H9 (cell line): ENCODE measurements around the gene MBOAT2. TPM values are rescaled to one million over a fixed set of nuclear protein-coding genes. Genes with fewer than 3 reads are reported as not detected.
"Not testable (repeated sequence)": the region's sequence is repeated elsewhere in the genome, so short reads cannot be mapped to it uniquely, and the experiment has no call there.

ENCODE experiments used
- DNase-seq: peaks from one replicate; pipeline ENCODE4 v3.0.0-alpha.2; 2017
- H2AFZ ChIP-seq: one replicate; pipeline ENCODE4 v1.6.1; 2013; ENCODE audit warnings: mild to moderate bottlenecking, low read length, control low read depth, moderate library complexity
- H2AK5ac ChIP-seq: 2 replicates; pipeline ENCODE4 v1.6.1; 2013; ENCODE audit warnings: low read length, control low read depth, mixed read lengths; ENCODE audit not compliant: insufficient read length
- H2BK120ac ChIP-seq: one replicate; pipeline ENCODE4 v1.6.1; 2013; ENCODE audit warnings: low read depth, mild to moderate bottlenecking, low read length, control low read depth, inconsistent platforms; ENCODE audit not compliant: poor library complexity, severe bottlenecking
- H2BK12ac ChIP-seq: 2 replicates; pipeline ENCODE4 v1.6.1; 2013; ENCODE audit warnings: low read length, control low read depth, mixed read lengths, low read depth; ENCODE audit not compliant: insufficient read length
- H2BK15ac ChIP-seq: 2 replicates; pipeline ENCODE4 v1.6.1; 2013; ENCODE audit warnings: low read depth, low read length, control low read depth
- H2BK20ac ChIP-seq: one replicate; pipeline ENCODE4 v1.6.1; 2013; ENCODE audit warnings: low read depth, mild to moderate bottlenecking, low read length, control low read depth, inconsistent platforms; ENCODE audit not compliant: poor library complexity, severe bottlenecking
- H2BK5ac ChIP-seq: 2 replicates; pipeline ENCODE4 v1.6.1; 2013; ENCODE audit warnings: low read length, control low read depth, mixed read lengths; ENCODE audit not compliant: insufficient read length
- H3K14ac ChIP-seq: 2 replicates; pipeline ENCODE4 v1.6.1; 2013; ENCODE audit warnings: low read length, control low read depth; ENCODE audit not compliant: insufficient read depth
- H3K18ac ChIP-seq: 2 replicates; pipeline ENCODE4 v1.6.1; 2013; ENCODE audit warnings: low read depth, mild to moderate bottlenecking, mixed read lengths, low read length, control low read depth; ENCODE audit not compliant: insufficient read length
- H3K23ac ChIP-seq: 2 replicates; pipeline ENCODE4 v1.6.1; 2013; ENCODE audit warnings: low read length, control low read depth, mixed read lengths, low read depth; ENCODE audit not compliant: insufficient read length
- H3K23me2 ChIP-seq: 2 replicates; pipeline ENCODE4 v1.6.1; 2013; ENCODE audit warnings: low read depth, mild to moderate bottlenecking, mixed read lengths, low read length, control low read depth; ENCODE audit not compliant: insufficient read length, poor library complexity, severe bottlenecking
- H3K27ac ChIP-seq: 2 replicates; pipeline ENCODE4 v1.5.1; 2013; ENCODE audit warnings: low read length, control low read depth, mixed read lengths, low read depth; ENCODE audit not compliant: insufficient read length
- H3K27me3 ChIP-seq: 2 replicates; pipeline ENCODE4 v1.6.1; 2013; ENCODE audit warnings: low read length, control low read depth, inconsistent platforms; ENCODE audit not compliant: insufficient read depth
- H3K4ac ChIP-seq: 2 replicates; pipeline ENCODE4 v1.6.1; 2013; ENCODE audit warnings: low read depth, mild to moderate bottlenecking, control low read depth, inconsistent platforms, low read length, moderate library complexity
- H3K4me1 ChIP-seq: 2 replicates; pipeline ENCODE4 v1.6.1; 2013; ENCODE audit warnings: low read length, control low read depth, inconsistent platforms; ENCODE audit not compliant: insufficient read depth
- H3K4me2 ChIP-seq: 2 replicates; pipeline ENCODE4 v1.6.1; 2013; ENCODE audit warnings: low read length, control low read depth, mixed read lengths; ENCODE audit not compliant: insufficient read length, insufficient read depth
- H3K56ac ChIP-seq: 2 replicates; pipeline ENCODE4 v1.6.1; 2013; ENCODE audit warnings: low read depth, mild to moderate bottlenecking, mixed read lengths, low read length, control low read depth; ENCODE audit not compliant: insufficient read length
- H3K79me1 ChIP-seq: 2 replicates; pipeline ENCODE4 v1.6.1; 2013; ENCODE audit warnings: low read depth, mild to moderate bottlenecking, moderate library complexity, low read length, control low read depth, inconsistent platforms; ENCODE audit not compliant: insufficient read depth, poor library complexity, severe bottlenecking
- H3K79me2 ChIP-seq: 2 replicates; pipeline ENCODE4 v1.6.1; 2013; ENCODE audit warnings: low read length, control low read depth, inconsistent platforms; ENCODE audit not compliant: insufficient read depth
- H3K9ac ChIP-seq: 2 replicates; pipeline ENCODE4 v1.6.1; 2013; ENCODE audit warnings: low read length, control low read depth, mixed read lengths; ENCODE audit not compliant: insufficient read length; ENCODE audit errors: extremely low read depth
- H3K9me3 ChIP-seq: one replicate; pipeline ENCODE4 v1.6.1; 2013; ENCODE audit warnings: low read depth, low read length, inconsistent platforms; ENCODE audit not compliant: control insufficient read depth
- H3T11ph ChIP-seq: one replicate; pipeline ENCODE4 v1.6.1; 2013; ENCODE audit warnings: mild to moderate bottlenecking, low read length, control low read depth, inconsistent platforms
- H4K20me1 ChIP-seq: one replicate; pipeline ENCODE4 v1.6.1; 2013; ENCODE audit not compliant: control insufficient read depth, insufficient read length, insufficient read depth
- H4K5ac ChIP-seq: 2 replicates; pipeline ENCODE4 v1.6.1; 2013; ENCODE audit warnings: low read depth, mild to moderate bottlenecking, mixed read lengths, low read length, control low read depth; ENCODE audit not compliant: insufficient read length
- H4K8ac ChIP-seq: replicated peaks from 2 replicates; pipeline ENCODE4 v1.6.1; 2013; ENCODE audit warnings: low read length, control low read depth, mixed read lengths, low read depth; ENCODE audit not compliant: insufficient read length
- H4K91ac ChIP-seq: 2 replicates; pipeline ENCODE4 v1.6.1; 2013; ENCODE audit warnings: low read depth, mild to moderate bottlenecking, moderate library complexity, mixed read lengths, low read length, control low read depth; ENCODE audit not compliant: insufficient read length
- H3K27ac Mint-ChIP-seq, 3 experiments: 2 replicates in 2 of 3; 3 replicates in 1 of 3; pipeline ENCODE4 v1.8.0; 2020 to 2021; ENCODE audit warnings: mixed read lengths in 3 of 3, mild to moderate bottlenecking in 1 of 3, moderate library complexity in 1 of 3
- H3K27me3 Mint-ChIP-seq: 2 replicates; pipeline ENCODE4 v1.8.0; 2021; ENCODE audit warnings: low read depth, mild to moderate bottlenecking, moderate library complexity, mixed read lengths
- H3K36me3 Mint-ChIP-seq, 3 experiments: 2 replicates in 2 of 3; 3 replicates in 1 of 3; pipeline ENCODE4 v1.8.0; 2020 to 2021; ENCODE audit warnings: low read depth in 3 of 3, mixed read lengths in 3 of 3; ENCODE audit not compliant: insufficient read depth in 1 of 3
- H3K4me1 Mint-ChIP-seq, 2 experiments: 2 replicates each; pipeline ENCODE4 v1.8.0; 2020; ENCODE audit warnings: mixed read lengths in 2 of 2
- H3K4me3 Mint-ChIP-seq, 2 experiments: 2 replicates in 1 of 2; 3 replicates in 1 of 2; pipeline ENCODE4 v1.8.0; 2020 to 2021; ENCODE audit warnings: mild to moderate bottlenecking in 2 of 2, mixed read lengths in 2 of 2, moderate library complexity in 1 of 2
- H3K9me3 Mint-ChIP-seq, 2 experiments: 2 replicates in 1 of 2; 3 replicates in 1 of 2; pipeline ENCODE4 v1.8.0; 2020; ENCODE audit warnings: mild to moderate bottlenecking in 2 of 2, mixed read lengths in 2 of 2, moderate library complexity in 1 of 2
- WGBS: extraction: QIAGEN DNeasy Blood & Tissue Kit; methylation state at CpG from one replicate; pipeline ENCODE4 v1.1.7; 2013; ENCODE audit warnings: missing lambda C conversion rate, low lambda C conversion rate, mixed read lengths; ENCODE audit not compliant: insufficient read length; ENCODE audit errors: extremely low coverage; 5-methylcytosine and 5-hydroxymethylcytosine counted together
- total RNA-seq: library from RNA; stranded (reverse); gene quantifications from 2 replicates; pipeline ENCODE4 v1.2.1, GENCODE V29; 2021

The MBOAT2 gene
- total RNA-seq, 1 experiment from 2014 or later, result 20.2 TPM

GRCh38 chr2:8972535-8972934 lies 30.9 kb downstream of the MBOAT2 start:
- H3K56ac ChIP-seq, DNase-seq, H3K4me2 ChIP-seq, H4K91ac ChIP-seq, H3K79me2 ChIP-seq, H2BK5ac ChIP-seq, H3K18ac ChIP-seq, H3K36me3 Mint-ChIP-seq, H3K9me3 Mint-ChIP-seq, H3K27me3 ChIP-seq, H2BK15ac ChIP-seq, H3K27ac Mint-ChIP-seq, H2BK12ac ChIP-seq, H3K79me1 ChIP-seq, H3K4me1 Mint-ChIP-seq, H2BK120ac ChIP-seq, H3K23ac ChIP-seq, H3K9ac ChIP-seq, H3K27ac ChIP-seq, H3K9me3 ChIP-seq, H3K4me3 Mint-ChIP-seq, H3T11ph ChIP-seq, H4K5ac ChIP-seq, H2AK5ac ChIP-seq, H3K4me1 ChIP-seq, H4K20me1 ChIP-seq, H4K8ac ChIP-seq, H3K14ac ChIP-seq, H2BK20ac ChIP-seq, H2AFZ ChIP-seq, H3K4ac ChIP-seq, H3K23me2 ChIP-seq, H3K27me3 Mint-ChIP-seq: not testable (repeated sequence)
- no CpG with 5 or more reads among the region's 1 CpG for WGBS

DNA sequence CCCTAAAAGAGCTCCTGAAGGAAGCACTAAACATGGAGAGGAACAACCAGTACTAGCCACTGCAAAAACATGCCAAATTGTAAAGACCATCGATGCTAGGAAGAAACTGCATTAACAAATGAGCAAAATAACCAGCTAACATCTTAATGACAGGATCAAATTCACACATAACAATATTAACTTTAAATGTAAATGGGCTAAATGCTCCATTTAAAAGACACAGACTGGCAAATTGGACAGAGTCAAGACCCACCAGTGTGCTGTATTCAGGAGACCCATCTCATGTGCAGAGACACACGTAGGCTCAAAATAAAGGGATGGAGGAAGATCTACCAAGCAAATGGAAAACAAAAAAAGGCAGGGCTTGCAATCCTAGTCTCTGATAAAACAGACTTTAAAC lies 34.1 kb downstream of the MBOAT2 start:
- H4K20me1 ChIP-seq, H3K27me3 Mint-ChIP-seq, H3K79me2 ChIP-seq, H3K4me1 Mint-ChIP-seq, H3K9me3 Mint-ChIP-seq, H4K91ac ChIP-seq, H2AK5ac ChIP-seq, H2BK15ac ChIP-seq, H3K4ac ChIP-seq, H3K4me2 ChIP-seq, H3K27ac ChIP-seq, H3K4me1 ChIP-seq, H3K79me1 ChIP-seq, H3K4me3 Mint-ChIP-seq, H2AFZ ChIP-seq, H2BK12ac ChIP-seq, H3K56ac ChIP-seq, H2BK5ac ChIP-seq, H3K36me3 Mint-ChIP-seq, H2BK120ac ChIP-seq, H3K9ac ChIP-seq, H4K5ac ChIP-seq, H3K18ac ChIP-seq, H3T11ph ChIP-seq, H3K14ac ChIP-seq, H3K27ac Mint-ChIP-seq, H3K23me2 ChIP-seq, H3K27me3 ChIP-seq, H3K9me3 ChIP-seq, H2BK20ac ChIP-seq, H3K23ac ChIP-seq, DNase-seq, H4K8ac ChIP-seq: not testable (repeated sequence)
- WGBS, result no CpG with 5 or more reads among the region's 2 CpGs
